K562 (cell line): ENCODE measurements around the gene PEDS1. TPM values are rescaled to one million over a fixed set of nuclear protein-coding genes. Genes with fewer than 3 reads are reported as not detected.

Source experiments
- ATAC-seq: fragments of 200-7000 bp; cut with Tn5 transposase; 3 replicates; pipeline ENCODE4 v1.9.1; 2020; ENCODE audit warnings: moderate library complexity
- BruUV-seq: library from RNA; stranded (reverse); fragments of 400-500 nt; replicated peaks from 2 replicates; lab custom pipeline; 2021; lab: Mats Ljungman, UMichigan
- CTCF ChIA-PET: fragments of 300-600 bp; formaldehyde crosslinking; extraction: SDS; loops from one replicate; lab custom pipeline; 2021; ENCODE audit warnings: low intra/inter-chr PET ratio; lab: Yijun Ruan, JAX
- POLR2A ChIA-PET: fragments of 300-600, 350-650 bp; sonication (Branson Sonifier 250); formaldehyde crosslinking; extraction: SDS; loops from one replicate; lab custom pipeline; 2021; ENCODE audit warnings: antibody characterized with exemption, inconsistent platforms; lab: Yijun Ruan, JAX
- DNase-seq, 4 experiments: peaks; one replicate each; pipeline versions ENCODE4 v3.0.0 to v3.0.0-alpha.2; 2011 to 2018; ENCODE audit warnings: low spot score in 3 of 4, mixed read lengths in 3 of 4; ENCODE audit errors: extremely low read depth in 1 of 4
- FAIRE-seq: peaks from 2 replicates; lab custom pipeline; 2011; peaks lifted over from hg19 to GRCh38; lab: Jason Lieb, UNC
- H2AFZ ChIP-seq: 2 replicates; pipeline ENCODE4 v1.6.0; 2011; ENCODE audit warnings: low read depth, low read length, control low read depth, inconsistent platforms
- H3K27ac ChIP-seq: fragments of 200-600 bp; 3 replicates; pipeline ENCODE4 v1.8.0; 2011; ENCODE audit warnings: low read depth, mild to moderate bottlenecking, control low read depth, inconsistent platforms, low read length, moderate library complexity, mixed read lengths; ENCODE audit errors: extremely low read depth
- H3K27me3 ChIP-seq, 2 experiments: fragments of 300-600 bp in 1 of 2; 2 replicates in 1 of 2; 3 replicates in 1 of 2; pipeline versions ENCODE4 v1.6.0 to v1.8.0; 2011; ENCODE audit warnings: inconsistent platforms in 2 of 2, low read length in 2 of 2, mild to moderate bottlenecking in 1 of 2, mixed read lengths in 1 of 2, moderate library complexity in 1 of 2; ENCODE audit not compliant: control insufficient read depth in 2 of 2, insufficient read depth in 2 of 2
- H3K36me3 ChIP-seq: fragments of 300-600 bp; 3 replicates; pipeline ENCODE4 v1.8.0; 2011; ENCODE audit warnings: mild to moderate bottlenecking, low read length, inconsistent platforms; ENCODE audit not compliant: control insufficient read depth, insufficient read depth
- H3K4me1 ChIP-seq, 2 experiments: fragments of 200-600 bp in 1 of 2; replicated peaks in 1 of 2; 2 replicates in 1 of 2; 3 replicates in 1 of 2; pipeline versions ENCODE4 v1.5.1 to v1.8.0; 2011; ENCODE audit warnings: inconsistent platforms in 2 of 2, low read length in 2 of 2, mild to moderate bottlenecking in 1 of 2, mixed read lengths in 1 of 2, moderate library complexity in 1 of 2; ENCODE audit not compliant: control insufficient read depth in 2 of 2, insufficient read depth in 2 of 2
- H3K4me2 ChIP-seq: 2 replicates; pipeline ENCODE4 v1.6.1; 2011; ENCODE audit warnings: low read length, control low read depth, inconsistent platforms, mixed read lengths; ENCODE audit not compliant: insufficient read depth
- H3K4me3 ChIP-seq: fragments of 200-600 bp; sonication (generic), shearing (Covaris generic); 2 replicates; pipeline ENCODE4 v1.5.1; 2016; ENCODE audit warnings: control low read depth, inconsistent platforms
- H3K79me2 ChIP-seq: fragments of 200-600 bp; 3 replicates; pipeline ENCODE4 v1.8.0; 2011; ENCODE audit warnings: low read length, inconsistent platforms; ENCODE audit not compliant: control insufficient read depth, insufficient read depth
- H3K9ac ChIP-seq, 2 experiments: 2 replicates each; pipeline versions ENCODE4 v1.6.0 to v1.6.1; 2011; ENCODE audit warnings: low read depth in 2 of 2, low read length in 2 of 2, control low read depth in 1 of 2, inconsistent platforms in 1 of 2, mild to moderate bottlenecking in 1 of 2, mixed read lengths in 1 of 2; ENCODE audit not compliant: insufficient read depth in 1 of 2
- H3K9me1 ChIP-seq: one replicate; pipeline ENCODE4 v1.6.0; 2011; ENCODE audit warnings: inconsistent platforms, mild to moderate bottlenecking, low read length, moderate library complexity; ENCODE audit not compliant: control insufficient read depth, insufficient read depth
- H3K9me3 ChIP-seq: replicated peaks from 2 replicates; pipeline ENCODE4 v1.5.1; 2011; ENCODE audit warnings: low read depth, low read length, inconsistent platforms; ENCODE audit not compliant: control insufficient read depth, insufficient read depth
- H4K20me1 ChIP-seq: replicated peaks from 2 replicates; pipeline ENCODE4 v1.6.1; 2011; ENCODE audit warnings: low read length, inconsistent platforms, mixed read lengths; ENCODE audit not compliant: control insufficient read depth, insufficient read depth
- ASH1L ChIP-seq: fragments of 450-650 bp; IDR thresholded peaks from 2 replicates; pipeline ENCODE4 v1.6.1; 2018; ENCODE audit warnings: borderline replicate concordance, mild to moderate bottlenecking, low read depth; ENCODE audit not compliant: partially characterized antibody
- CBFA2T2 ChIP-seq: fragments of 450-650 bp; conservative IDR thresholded peaks from 2 replicates; pipeline ENCODE4 v1.6.1; 2017; ENCODE audit warnings: mild to moderate bottlenecking
- CC2D1A ChIP-seq: fragments of 450-650 bp; IDR thresholded peaks from 2 replicates; pipeline ENCODE4 v1.6.1; 2017; ENCODE audit warnings: mild to moderate bottlenecking
- DEAF1 ChIP-seq: fragments of 450-650 bp; formaldehyde crosslinking; IDR thresholded peaks from 2 replicates; pipeline ENCODE4 v1.4.0; 2020; ENCODE audit warnings: mild to moderate bottlenecking, moderate library complexity
- ETV6 ChIP-seq, 3 experiments: fragments of 150-350 bp in 1 of 3; sonication (generic) in 1 of 3; formaldehyde crosslinking in 1 of 3; IDR thresholded peaks; 2 replicates each; pipeline versions ENCODE4 v1.6.1 to v1.8.0; 2014 to 2022; ENCODE audit warnings: borderline replicate concordance in 2 of 3, low read depth in 2 of 3, antibody characterized with exemption in 1 of 3, low read length in 1 of 3, mild to moderate bottlenecking in 1 of 3, missing genetic modification reagents in 1 of 3
- HNRNPUL1 ChIP-seq: fragments of 200-400 bp; formaldehyde crosslinking; IDR thresholded peaks from 2 replicates; pipeline ENCODE4 v1.6.1; 2017; ENCODE audit warnings: low read length
- NBN ChIP-seq: fragments of 450-650 bp; IDR thresholded peaks from 2 replicates; pipeline ENCODE4 v1.6.1; 2016; ENCODE audit warnings: low read depth, mild to moderate bottlenecking
- PHB2 ChIP-seq: fragments of 450-650 bp; IDR thresholded peaks from 2 replicates; pipeline ENCODE4 v1.6.1; 2017; ENCODE audit warnings: low read depth
- RREB1 ChIP-seq: fragments of 250-450 bp; sonication (Bioruptor Pico); IDR thresholded peaks from 2 replicates; pipeline ENCODE4 v1.4.0; 2020
- TRIM24 ChIP-seq, 2 experiments: fragments of 450-650 bp; IDR thresholded peaks; 2 replicates each; pipeline ENCODE4 v1.6.1; 2016
- XRCC5 ChIP-seq: fragments of 200-400 bp; formaldehyde crosslinking; IDR thresholded peaks from 2 replicates; pipeline ENCODE4 v1.6.1; 2017; ENCODE audit warnings: low read depth, mild to moderate bottlenecking, low read length
- ZNF165 ChIP-seq: fragments of 250-450 bp; sonication (Bioruptor Pico); IDR thresholded peaks from 2 replicates; pipeline ENCODE4 v1.4.0; 2020; ENCODE audit warnings: borderline replicate concordance
- ZNF764 ChIP-seq: fragments of 250-450 bp; sonication (Bioruptor Pico); IDR thresholded peaks from 2 replicates; pipeline ENCODE4 v1.4.0; 2020; ENCODE audit warnings: low read depth, mild to moderate bottlenecking, moderate library complexity
- WGBS: fragments of 100-300 bp; shearing (Covaris generic); methylation state at CpG from one replicate; pipeline ENCODE4 v1.1.6; 2016; ENCODE audit warnings: low coverage, mixed read lengths; ENCODE audit not compliant: insufficient coverage; ENCODE audit errors: missing lambda C conversion rate; 5-methylcytosine and 5-hydroxymethylcytosine counted together
- in situ Hi-C: fragments of 300-500 bp; cut with MboI; formaldehyde crosslinking; loops from 4 replicates; pipeline ENCODE4 v1.15.0; 2018; ENCODE audit warnings: inconsistent platforms, mixed read lengths
- intact Hi-C: fragments of 100-400 bp; cut with micrococcal nuclease; formaldehyde crosslinking; loops from 2 replicates; pipeline ENCODE4 v1.14.2; 2022
- polyA plus RNA-seq, 8 experiments: library from polyadenylated mRNA; depleted of rRNA in 4 of 8; stranded (reverse) in 5 of 8; unstranded in 3 of 8; fragments of >200 nt; fragmentation: Nextera tagmentation in 2 of 8; fragmentation: Illumina TruSeq in 1 of 8; extraction: Ambion mirVana in 2 of 8; extraction: Trizol in 1 of 8; gene quantifications; 2 replicates each; pipeline versions ENCODE4 v1.2.1 to v1.2.3, GENCODE V29; 2011 to 2014; ENCODE audit warnings: inconsistent platforms in 1 of 8, missing spikeins in 1 of 8
- total RNA-seq, 7 experiments: library from RNA; depleted of rRNA in 6 of 7; stranded (reverse); fragments of >200 nt in 6 of 7; fragmentation: Illumina TruSeq in 2 of 7; extraction: Trizol in 2 of 7; gene quantifications; 2 replicates each; pipeline versions ENCODE4 v1.2.1 to v1.2.3, GENCODE V29; 2011 to 2021; ENCODE audit warnings: low replicate concordance in 1 of 7
- TF ChIP-seq, protein P1 (sequence below): sonication (generic); formaldehyde crosslinking; IDR thresholded peaks from 2 replicates; pipeline ENCODE4 v1.8.1; 2022; ENCODE audit warnings: missing genetic modification reagents

The PEDS1 gene
- total and polyA plus RNA-seq, 9 of the 15 experiments (the other 6 are each of a cell fraction or from before 2014, with no cell fraction given) = 2.9 to 38.5 (median 24.2) TPM

DNA sequence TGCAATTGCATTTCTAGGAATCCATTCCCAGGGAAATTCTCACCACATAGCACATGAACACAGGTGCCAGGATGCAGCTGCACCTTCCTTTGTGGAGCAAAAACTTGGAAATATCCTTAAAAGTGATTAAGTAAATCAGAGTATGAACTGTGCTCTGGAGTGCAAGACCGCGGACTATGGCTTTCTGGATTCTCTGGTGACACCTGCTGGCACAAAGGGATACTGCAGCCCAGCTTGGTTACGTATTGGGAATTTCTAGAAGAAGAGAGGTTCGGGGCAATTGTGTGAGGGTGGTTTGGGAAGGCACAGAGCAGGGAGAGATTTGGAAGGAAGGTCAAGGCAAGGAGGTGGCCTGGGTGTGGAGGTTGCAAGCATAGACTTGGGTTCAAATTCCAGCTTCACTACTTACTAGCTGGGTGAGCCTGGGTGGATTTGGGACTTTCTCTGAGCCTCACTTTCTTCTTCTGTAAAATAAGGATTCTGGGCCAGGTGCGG, 15.9 kb upstream of the PEDS1 start:
- in situ Hi-C loops (loop anchor here (5.0 kb wide), 1 partner anchor 187 kb away; the partner anchor contains the start of gene SNAI1), intact Hi-C loops (loop anchor here (2.0 to 5.0 kb wide), 5 partner anchors 49 to 191 kb away; partner anchors contain the start of gene UBE2V1)
- POLR2A ChIA-PET = interaction anchor here (0.6 to 1.0 kb wide), 5 partner anchors 11 to 185 kb away, joined by 3 to 7 read pairs (median 3); partner anchors contain the start of genes CEBPB and PEDS1
- no peaks in the 10 kb centered on the region for H3K27me3 ChIP-seq
- H3K79me2 ChIP-seq = no peaks in the 10 kb centered on the region
- DNase-seq (peak; percentile 59 to 87 (median 64)), FAIRE-seq (peak; percentile 92), ATAC-seq (peak; percentile 60)
- H3K4me3 ChIP-seq = no peak overlapping the region
- no peak overlapping the region for H2AFZ ChIP-seq
- WGBS = 16% methylated on average over 5 of the region's 5 CpGs
- CTCF ChIA-PET = interaction anchor here (0.7 to 1.9 kb wide), 5 partner anchors 49 to 835 kb away, joined by 3 to 13 read pairs (median 5); no protein-coding TSS in a partner anchor
- H3K36me3 ChIP-seq = no peaks in the 10 kb centered on the region
- no TSS peak for BruUV-seq
- no peaks in the 10 kb centered on the region for H4K20me1 ChIP-seq
- H3K4me1 ChIP-seq = peaks cover 15 to 29% of the 10 kb centered on the region in 2 experiments; a peak in 4 of 5 replicates
- H3K27ac ChIP-seq = no peak overlapping the region
- no peak overlapping the region for H3K4me2 ChIP-seq
- H3K9me1 ChIP-seq = no peaks in the 10 kb centered on the region
- no peak overlapping the region for H3K9ac ChIP-seq
- H3K9me3 ChIP-seq = no peaks in the 10 kb centered on the region
- TF ChIP-seq CBFA2T2 (no peak), TRIM24 (IDR thresholded peaks at IDR 0.05) (no peak), ZNF764 (CRISPR knock-in tag) (peak; percentile 99), CC2D1A (0 out of 2 replicates have a peak, but pooled peaks have one; percentile 33), XRCC5 (0 out of 2 replicates have a peak, but pooled peaks have one; percentile 19), ASH1L (no peak), DEAF1 (CRISPR knock-in tag) (peak; percentile 67), ETV6 (IDR thresholded peaks at IDR 0.05; ENCODE audit: borderline replicate concordance in 1 of 2, low read depth in 2 of 2, low read length in 1 of 2) (no peak), ETV6 (CRISPR knock-in tag; IDR thresholded peaks at IDR 0.05; ENCODE audit: borderline replicate concordance) (no peak), RREB1 (CRISPR knock-in tag) (no peak), HNRNPUL1 (no peak), ZNF165 (CRISPR knock-in tag) (no peak), NBN (0 out of 2 replicates have a peak, but pooled peaks have one; percentile 31), PHB2 (no peak)
- TF ChIP-seq, protein P1, sequence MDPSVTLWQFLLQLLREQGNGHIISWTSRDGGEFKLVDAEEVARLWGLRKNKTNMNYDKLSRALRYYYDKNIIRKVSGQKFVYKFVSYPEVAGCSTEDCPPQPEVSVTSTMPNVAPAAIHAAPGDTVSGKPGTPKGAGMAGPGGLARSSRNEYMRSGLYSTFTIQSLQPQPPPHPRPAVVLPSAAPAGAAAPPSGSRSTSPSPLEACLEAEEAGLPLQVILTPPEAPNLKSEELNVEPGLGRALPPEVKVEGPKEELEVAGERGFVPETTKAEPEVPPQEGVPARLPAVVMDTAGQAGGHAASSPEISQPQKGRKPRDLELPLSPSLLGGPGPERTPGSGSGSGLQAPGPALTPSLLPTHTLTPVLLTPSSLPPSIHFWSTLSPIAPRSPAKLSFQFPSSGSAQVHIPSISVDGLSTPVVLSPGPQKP (CRISPR knock-in tag) = no peak
